CD4-positive, alpha-beta T cell treated with Interleukin-12 subunit alpha and Interleukin-12 subunit beta, for 1 hour (primary cell): ENCODE data around the gene FOXJ1.

Experiments used
- DNase-seq: peaks from one replicate; pipeline ENCODE4 v3.0.0-alpha.2; 2020

Gene FOXJ1

DNA sequence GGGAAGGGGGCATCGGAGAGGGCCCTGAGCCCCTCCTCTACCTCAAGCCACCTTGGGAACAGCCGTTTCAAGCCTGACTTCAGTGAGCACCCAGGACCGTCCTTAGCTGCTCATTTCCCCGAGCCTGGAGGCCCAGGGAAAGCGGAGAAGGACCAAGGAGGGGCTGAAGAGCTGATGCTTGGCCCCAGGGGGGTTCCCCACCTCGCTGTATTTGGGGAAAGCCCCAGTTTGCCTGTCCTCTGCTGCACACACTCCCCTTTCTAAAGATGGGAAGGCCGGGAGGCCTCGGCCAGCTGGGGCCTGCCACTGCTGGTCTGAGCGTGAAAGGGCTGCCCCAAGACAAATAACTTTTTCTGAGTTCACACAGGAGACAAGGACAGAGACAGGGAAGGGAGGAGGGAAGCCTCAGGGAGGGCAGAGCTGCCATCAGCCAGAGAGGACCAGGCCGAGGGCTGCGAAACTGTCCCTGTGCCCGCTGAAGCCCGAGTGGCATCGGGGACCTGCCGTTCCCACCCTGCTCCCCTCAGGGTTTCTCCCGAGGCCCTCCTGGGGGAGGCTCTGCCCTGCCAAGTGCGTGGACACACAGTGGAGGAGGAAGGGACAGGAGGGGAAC is 50.4 kb downstream of the FOXJ1 start:
- no peak for DNase-seq

DNA sequence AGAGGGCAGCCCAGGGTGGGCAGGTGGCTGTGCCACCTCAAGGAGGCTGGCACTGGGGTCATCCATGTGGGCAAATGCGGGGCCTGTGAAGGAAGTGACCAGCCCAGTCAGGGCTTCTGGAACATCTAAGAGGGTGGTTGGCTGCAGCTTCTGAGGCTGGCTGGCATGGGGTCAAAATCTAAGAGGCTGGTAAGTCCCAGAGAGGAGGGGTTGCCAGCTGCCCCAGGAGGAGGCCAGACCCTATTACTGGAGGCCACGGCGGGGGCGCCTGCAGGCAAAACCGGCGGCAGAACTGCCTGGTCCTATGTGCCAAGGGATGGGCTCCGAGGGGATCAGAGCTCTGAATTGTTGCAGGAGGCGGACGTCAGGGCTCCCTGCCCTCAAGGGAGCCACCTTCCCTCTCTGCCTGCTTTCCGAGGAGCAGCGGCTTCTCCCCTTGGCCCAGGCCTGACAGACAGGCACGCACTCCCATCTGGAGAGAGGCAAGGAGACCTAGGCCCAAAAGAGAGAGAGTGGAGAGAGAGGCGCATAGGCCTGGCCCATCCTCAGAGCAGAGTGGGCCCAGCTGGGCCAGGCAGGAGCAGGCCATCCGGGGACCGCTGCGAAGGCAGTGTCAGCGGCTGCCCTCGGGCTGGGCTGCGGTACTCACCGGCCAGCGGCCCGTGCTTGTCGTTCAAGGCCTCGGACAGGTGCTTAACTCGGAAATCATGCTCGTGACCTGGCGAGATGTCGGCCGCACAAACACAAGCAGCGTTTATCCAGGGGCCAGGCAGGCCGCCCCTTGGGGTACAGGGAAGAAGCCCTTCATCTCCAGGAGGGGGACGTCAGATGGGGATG is 51.1 kb downstream of the FOXJ1 start:
- DNase-seq: no peak

DNA sequence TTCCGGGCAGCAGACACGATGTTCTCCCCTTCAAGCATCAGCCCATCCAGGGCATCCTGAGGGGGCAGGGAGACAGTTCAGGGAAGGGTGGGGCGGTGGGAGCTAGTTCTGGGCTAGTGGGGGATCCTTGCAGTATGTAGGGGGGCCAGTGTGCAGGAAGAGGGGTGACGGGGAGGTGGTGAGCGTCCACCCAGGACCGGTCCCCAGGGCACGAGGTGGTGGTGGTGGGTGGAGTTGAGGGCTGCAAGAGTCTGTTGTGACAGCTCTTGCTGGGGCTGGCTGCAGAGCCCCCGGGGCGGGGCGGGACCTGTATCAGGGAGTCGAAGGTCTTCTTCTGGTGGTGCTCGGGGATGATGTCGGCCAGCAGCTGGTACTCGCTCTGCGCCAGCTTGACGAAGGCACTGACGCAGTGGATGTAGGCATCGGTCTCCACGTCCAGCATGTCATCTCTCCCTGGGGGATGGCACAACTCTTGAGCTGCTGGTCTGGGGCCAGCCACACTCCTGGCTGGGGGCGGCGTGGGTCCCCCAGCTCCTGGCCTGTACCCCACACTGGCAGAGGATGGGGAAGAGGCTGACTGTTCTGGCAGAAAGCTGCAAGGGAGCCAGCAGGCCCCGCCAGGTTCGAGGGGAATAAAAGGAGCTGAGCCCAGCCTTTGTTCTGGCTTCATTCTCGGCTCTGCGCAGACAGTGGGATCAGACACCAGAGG is 52.0 kb downstream of the FOXJ1 start:
- no peak for DNase-seq

DNA sequence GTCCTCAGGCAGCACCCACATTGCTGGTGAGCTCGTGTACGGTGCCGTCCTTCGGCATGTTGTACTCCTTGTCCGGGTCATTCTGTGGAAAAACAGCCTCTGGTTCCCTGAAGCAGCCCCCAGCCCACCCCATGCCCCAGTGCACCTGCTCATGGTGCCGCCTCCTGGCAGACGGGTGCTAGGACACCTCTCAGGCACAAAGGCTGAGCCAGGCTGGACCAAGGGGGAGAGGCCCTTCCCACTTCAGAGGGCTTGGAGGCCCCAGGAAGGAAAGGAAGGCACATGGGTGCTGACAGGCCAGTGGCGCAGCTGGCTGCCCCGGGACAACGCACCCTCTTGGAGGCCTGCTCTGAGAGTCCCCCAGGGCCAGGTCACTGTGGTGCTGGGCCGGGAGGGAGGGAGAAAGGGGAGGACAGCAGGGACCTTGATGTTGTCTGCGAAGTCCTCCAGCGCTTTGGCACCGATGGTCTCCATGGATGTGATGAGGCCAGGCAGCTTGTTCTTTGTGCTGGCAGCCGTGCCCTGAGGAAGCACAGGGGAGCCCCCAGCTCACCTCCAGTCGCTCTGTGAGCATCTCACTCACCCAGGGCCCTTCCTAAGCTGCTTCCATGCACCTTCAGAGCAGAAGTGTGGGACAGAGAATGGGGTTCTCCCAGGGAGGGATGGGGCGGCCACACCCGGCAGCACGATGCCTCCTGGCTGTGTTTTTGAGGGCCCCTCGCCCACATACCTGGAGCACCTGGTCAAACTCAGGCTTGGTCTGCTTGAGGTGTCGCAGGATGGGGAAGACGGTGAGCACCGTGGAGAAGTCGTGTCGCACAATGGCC is 52.8 kb downstream of the FOXJ1 start:
- no peak for DNase-seq

DNA sequence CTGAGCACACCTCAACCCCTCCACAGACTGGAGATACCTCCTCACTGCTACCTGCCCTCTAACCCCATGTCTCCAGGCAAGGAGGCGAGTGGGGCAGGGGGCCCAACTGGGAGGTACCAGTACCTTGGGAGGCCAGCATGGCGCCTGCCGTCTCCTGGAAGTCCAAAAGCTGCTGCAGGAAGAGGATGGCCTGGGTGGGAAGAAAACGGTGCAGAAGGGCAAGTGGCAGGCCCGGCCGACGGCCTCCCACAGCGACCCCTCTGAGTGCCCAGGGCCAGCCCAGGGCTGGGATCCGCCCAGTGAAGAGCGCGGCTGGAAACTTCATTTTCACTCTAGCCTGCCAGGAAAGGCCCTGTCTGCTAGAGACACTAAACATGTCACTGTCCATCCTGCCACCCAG is 53.5 kb downstream of the FOXJ1 start:
- no peak for DNase-seq

DNA sequence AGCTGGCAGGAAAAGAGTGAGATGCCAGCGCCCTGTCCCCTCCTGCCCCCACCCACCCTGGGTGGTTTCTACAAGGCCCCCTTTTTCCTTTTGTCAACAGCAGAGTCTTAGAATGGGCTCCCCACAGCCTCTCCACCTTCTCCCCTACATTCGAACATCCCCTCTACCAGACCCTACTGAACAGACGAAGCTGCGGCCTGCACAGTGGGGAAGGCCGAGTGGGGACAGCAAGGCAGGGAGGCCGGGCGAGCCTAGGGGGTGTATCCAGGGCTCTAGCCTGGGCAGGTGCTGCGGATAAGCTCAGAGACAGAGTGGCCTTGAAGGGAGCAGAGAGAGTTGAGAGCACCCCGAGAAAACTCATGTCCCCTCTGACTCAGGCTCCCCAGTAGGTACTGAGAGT is 54.7 kb downstream of the FOXJ1 start:
- DNase-seq: no peak
